Epidermal melanocyte (primary cell): ENCODE measurements around the gene BORCS5.

Experiments used
- DNase-seq: peaks from one replicate; pipeline ENCODE4 v3.0.0; 2011; ENCODE audit warnings: low spot score; ENCODE audit not compliant: insufficient read length

BORCS5 gene

DNA sequence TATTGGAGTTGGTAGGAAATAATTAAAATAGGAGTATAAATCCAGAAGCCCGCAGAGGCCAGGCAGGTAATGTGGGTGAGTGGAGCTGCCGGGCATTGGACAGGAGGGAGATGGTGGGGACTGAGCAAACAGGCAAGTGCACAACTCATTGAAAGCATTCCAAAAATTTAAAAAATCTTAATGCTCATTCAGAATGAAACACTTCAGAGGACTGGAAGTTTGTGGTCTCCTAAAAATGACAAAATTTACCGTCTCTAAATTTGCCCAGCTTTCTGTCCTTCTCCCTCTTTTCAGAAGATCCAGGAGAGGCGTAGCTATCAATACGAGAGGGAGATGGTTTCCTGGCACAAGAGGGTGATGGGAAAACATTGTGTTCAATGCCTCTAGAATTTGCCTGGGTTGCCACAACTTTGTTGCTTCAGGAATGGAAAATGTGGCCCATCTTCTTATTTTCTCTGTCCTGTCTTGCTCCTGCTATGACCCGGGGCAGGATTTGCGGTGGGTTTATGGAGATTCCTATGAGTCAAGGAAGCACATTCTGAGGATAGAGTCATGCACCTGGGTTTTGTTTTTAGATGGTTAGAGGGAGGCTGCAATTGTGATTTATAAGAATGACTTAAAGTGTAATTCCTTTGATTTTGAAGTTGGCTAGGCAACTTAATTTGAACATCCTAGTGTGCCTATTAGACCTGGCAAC, 72.2 kb downstream of the BORCS5 start:
- no peak for DNase-seq

DNA sequence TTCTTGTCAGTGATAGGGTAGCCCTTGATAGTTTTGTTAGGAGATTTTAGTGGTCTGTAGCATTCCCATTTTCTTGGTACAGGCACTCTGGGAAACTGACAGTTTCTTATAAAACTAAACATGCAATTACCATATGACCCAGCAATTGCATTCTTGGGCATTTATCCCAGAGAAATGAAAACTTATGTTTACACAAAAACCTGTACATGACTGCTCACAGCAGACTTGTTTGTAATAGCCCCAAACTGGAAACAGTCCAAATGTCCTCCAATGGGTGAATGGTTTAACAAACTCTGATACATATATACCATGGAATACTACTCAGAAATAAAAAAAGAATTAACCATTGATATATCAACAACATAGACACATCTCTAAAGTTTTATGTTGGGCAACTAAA, 75.5 kb downstream of the BORCS5 start:
- no peak for DNase-seq

DNA sequence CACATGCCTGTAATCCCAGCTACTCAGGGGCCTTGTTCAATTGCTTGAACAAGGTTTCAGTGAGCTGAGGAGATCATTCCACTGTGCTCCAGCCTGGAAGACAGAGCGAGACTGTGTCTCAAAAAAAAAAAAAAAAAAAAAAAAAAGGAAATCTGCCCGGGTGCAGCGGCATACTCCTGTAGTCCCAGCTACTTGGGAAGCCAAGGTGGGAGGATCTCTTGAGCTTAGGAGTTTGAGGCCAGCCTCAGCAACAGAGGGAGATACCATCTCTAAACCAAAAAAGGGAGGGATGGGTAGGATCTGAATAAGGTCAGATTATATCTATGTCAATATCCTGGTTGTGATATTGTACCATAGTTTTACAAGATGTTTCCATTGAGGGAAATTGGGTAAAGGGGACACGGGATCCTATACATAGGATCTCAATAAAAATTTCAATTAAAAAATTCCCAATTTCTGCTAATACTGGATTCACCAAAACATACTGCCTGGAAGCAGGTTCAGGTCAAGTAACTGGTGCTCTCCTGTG, 76.4 kb downstream of the BORCS5 start:
- no peak for DNase-seq

DNA sequence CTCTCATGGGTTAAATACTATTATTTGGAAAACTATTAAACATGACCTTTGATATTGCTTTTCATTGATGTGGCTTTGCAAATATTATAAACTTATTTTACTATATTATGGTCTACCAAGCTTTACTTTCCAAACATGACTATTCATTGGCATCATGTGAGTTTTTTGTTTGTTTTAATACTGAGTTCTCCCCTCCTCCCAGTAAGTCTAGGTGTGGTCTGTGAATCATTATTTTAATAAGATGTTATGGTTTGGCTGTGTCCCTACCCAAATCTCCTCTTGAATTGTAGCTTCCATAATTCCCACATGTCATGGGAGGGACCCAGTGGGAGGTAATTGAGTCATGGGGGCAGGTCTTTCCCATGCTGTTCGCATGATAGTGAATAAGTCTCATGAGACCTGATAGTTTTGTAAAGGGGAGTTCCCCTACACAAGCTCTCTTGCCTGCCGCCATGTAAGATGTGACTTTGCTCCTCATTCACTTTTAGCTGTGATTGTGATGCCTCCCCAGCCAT, 80.0 kb downstream of the BORCS5 start:
- DNase-seq, result no peak

DNA sequence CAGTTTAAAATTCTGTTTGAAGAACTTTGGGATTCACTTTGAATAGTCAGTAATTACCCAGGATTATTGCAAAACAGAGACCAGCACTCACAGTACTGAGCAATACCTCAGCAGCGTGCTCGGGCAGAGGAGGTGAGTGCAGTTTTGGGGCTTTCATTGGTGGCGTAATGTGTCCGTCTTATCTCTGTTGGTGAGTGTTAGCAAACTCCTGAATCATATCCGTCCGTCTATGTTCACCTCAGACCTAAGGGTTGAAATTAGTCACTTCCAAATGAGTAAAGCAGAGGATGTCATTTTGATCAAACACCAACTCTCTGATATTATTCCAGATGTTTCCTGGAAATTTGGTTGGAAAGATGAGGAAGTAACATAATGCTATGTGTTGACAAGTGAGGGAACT, 82.8 kb downstream of the BORCS5 start:
- no peak for DNase-seq

DNA sequence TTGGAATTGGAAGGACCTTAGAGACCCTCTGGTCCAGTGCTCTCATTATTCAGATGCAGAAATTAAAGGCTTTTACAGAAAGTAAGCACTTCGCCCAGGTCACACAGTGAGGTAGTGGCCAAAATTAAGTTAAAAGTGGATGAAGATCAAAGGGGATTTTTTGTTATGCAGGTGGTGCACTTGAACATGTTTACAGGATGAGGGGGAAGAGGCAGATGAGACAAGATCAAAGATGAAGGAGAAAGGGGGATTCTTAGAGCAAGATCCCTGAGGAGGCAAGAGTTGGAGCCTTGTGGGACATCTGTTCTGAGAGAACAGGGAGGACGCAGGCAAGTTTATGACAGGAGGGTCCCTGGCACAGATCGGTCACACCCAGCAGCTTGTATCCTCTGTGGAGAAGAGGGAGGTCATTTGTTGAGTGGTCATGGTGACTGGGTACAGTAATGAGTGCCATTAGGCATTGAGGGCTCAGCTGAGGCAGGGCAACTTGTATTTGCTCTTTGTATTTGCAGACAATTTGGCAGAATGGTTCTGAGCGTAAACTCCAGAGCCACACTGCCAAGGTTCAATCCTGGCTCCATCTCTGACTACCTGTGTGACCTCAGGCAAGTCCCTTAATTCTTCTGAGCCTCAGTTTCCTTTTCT, 84.0 kb downstream of the BORCS5 start:
- DNase-seq, result no peak

DNA sequence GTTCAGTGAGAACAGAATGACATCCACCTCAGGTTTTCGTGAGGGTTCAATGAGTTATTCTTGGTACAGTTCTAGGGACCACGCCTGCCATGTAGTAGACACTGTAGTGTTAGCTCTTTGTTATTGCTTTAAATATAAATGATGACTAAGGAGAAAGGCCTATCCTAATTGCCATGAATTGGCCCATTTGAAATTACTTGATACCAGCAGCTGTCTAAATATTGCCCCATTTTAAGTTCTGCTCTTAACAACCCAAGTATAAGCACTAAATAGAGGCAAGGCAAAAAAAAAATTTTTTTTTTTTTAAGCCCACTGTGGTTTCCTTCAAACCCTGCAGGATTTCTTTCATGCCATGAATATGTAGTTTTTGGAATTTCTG, 84.5 kb downstream of the BORCS5 start:
- no peak for DNase-seq

DNA sequence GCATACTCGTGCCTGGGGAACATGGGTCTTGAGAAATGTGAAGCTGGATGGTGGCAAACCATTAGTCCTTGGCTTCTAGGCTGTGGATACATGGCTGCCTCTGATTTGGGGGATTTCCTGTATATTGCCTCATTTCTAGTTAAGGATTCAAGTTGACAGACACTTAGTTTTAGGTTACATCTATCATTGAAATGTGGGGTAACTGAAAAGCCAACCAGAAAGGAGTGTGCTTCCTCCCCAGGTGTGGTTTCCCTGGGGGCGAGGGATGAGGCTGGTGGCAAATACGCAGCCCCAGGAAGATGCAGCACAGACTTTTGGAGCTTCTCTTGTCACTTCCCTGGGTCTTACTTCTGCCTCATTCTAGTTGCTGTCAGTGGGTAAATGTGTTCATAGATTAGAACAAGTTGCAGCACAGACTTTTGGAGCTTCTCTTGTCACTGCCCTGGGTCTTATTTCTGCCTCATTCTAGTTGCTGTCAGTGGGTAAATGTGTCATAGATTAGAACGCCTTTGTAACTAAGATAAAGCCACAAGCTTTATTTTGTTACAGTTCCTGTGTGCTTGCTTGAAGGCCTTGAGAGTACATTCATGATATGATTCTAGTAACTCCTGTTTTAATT, 85.1 kb downstream of the BORCS5 start:
- DNase-seq, result no peak

DNA sequence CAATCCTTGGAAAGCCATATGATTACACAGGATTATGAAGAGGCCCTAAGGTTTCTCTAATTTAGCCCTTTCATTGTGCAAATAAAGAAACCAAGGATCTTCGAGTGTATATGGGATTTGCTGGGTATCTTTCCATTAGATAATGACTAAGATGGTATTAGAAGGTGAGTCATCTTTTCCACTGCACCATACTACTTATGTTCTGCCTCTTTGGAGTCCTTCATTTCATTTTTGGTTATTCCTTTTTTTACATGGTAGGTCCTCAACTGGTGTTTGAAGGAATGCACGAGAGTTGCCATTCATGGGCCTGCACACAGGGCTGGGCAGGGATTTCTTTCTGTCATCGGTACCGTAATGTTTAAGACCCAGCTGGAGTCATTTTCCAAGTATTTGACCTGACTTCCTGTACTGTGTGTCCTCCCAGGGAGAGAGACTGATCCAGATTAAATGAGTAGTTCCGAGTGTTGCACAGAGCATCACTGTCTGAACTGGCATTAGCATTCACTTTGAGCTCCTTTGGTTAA, 85.7 kb downstream of the BORCS5 start:
- DNase-seq, result no peak

DNA sequence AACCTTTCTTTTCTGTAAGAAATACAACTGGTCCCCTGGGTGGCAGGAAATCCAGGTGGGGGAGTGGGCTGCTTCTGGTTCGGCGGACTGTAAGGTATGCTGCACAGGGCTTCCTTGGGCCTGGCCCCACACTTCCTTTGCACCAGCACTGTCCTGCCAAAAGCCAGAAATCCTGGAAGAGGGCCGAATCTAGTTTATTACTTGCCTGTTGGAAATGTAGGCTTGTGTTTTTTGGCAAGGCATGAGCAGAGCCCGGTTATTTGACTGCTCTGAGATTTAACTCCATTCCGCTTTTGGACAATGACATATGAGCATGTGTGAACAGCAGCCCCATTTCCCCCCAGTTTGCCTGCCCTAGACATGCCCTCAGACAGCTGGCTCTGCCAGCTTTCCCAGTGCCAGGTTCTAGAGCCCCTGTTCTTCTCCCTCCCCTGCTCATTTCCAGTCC, 86.6 kb downstream of the BORCS5 start:
- no peak for DNase-seq

DNA sequence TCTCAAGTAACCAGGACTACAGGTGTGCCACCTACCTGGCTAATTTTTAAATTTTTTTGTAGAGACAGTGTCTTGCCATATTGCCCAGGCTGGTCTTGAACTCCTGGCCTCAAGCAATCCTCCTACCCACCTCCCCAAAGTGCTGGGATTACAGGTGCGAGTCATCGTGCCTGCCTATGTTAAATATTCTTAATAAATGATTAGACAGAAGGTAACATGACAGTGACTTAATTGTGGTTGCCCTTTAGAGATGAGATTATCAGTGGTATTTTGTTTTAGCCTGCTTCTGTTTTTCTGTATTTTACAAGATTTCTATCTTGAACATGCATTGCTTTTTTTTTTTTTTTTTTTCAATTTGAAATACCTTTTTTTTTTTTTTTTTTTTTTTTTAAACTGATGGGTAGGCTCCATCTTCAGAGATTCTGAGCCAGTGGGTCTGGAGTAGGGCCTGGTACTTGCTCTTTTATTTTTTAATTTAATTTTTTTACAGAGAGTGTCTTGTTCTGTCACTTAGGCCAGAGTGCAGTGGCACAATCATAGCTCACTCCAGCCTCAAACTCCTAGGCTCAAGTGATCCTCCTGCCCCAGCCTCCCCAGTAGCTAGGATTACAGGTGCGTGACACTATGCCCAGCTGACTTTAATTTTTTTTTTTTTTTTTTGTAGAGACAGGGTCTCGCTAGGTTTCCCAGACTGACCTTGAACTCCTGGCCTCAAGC, 88.4 kb downstream of the BORCS5 start:
- no peak for DNase-seq

DNA sequence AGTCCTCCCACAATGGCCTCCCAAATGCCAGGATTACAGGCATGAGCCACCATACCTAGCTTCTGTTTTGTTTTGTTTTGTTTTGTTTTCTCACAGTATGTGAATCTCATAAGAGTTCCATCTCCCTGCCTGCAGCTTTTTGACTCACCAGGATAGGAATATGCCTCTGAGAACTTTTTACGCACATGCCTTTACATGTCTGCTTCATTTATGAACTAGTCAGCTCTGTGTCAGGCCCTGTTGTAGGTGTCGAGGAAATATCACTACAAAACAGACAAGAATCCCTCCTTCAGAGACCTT, 89.0 kb downstream of the BORCS5 start:
- no peak for DNase-seq

DNA sequence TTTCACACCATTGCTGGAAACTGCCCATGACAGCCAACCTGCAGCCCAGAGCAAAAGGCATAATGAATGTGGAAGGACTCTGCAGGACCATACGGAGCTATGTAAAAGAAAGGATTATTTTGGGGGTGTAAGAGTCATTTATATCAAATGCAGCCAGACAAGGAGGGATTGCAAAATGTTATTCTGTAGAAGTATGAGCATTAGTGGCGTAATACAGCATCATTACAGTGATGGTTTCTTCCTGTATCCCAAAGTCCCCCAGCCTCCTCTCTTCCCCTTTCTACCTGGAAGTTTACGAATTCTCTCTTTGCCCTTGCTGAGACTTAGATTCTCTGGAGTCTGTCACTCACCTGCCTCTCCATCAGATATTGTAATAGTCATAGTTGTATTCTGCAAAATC, 89.9 kb downstream of the BORCS5 start:
- no peak for DNase-seq

DNA sequence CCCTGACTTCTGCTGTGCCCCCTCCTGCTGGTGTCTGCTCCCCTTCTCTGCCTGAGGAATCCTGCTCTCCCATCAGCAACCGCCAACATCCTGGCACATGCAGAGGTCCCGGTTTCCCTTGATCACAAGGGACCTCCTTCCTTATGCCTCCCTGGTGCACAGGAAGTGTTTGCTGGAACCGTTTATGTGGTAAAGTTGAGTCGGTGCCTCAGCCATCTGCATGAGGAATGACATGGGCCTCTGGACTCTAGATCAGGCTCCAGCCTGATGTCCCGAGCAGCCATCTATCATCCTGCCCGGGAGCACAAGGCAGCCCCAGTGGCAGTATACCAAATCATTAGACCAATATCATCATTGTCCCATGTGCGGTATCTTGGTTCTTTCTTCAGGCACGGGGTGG, 90.4 kb downstream of the BORCS5 start:
- no peak for DNase-seq

DNA sequence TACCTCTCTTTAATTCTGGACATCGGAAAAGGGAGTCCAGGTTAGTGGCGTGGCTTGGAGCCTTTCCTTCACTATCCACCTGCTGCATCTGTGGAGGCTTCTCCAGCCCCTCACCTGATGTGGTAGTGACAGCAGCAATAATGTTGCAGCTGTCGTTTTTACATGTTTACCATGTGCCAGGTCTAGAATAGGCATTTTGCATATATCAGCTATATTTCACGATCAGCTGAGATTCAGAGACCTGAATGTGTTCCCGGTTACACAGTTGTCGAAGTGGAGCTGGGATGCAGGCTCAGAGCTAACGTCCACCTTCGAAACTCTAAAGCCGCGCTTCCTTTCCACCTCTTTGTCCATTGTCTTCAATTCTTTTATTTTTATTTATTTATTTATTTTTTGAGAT, 91.0 kb downstream of the BORCS5 start:
- DNase-seq, result no peak

DNA sequence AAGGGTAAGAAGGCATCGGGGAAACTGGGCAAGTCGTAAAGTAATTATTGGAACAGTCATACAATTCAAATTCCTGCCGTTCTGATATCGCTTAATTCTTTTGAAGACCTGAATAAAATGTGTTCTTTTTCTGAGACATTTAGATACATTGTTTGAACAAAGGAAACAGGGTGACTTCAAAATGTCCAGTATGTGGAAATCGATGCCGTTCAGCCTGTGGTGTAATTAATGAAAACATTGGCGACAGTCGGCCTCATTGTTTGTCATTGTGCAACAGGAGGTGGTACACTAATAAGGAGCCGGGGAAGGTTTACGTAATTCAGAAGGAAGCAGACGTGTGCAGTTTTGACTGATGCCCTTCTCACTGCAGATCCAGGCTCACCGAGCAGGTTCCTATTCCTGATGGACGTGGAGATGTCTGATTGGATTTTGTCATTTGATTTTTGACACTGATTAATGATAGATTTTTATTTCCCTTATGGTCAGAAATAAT, 92.7 kb downstream of the BORCS5 start:
- no peak for DNase-seq

DNA sequence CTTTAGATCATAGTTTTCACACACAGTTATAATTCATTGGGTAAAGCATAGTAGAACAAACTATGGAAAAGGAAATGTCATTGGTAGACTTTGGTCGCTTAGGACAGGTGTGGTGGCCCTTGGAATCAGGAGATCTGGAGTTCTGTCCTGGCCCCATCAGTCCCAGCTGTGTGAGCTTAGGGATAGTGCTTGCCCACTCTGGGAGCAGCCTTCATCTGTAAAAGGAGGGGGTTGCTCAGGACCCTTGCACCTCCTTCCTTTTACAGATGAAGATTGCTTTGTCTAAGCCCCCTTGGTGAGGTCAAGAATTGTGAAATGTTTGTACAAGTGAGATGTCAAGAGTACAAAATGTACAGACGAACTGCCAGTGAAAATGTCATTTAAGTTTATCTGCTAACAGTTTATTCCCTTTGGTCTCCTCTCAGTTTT, 93.2 kb downstream of the BORCS5 start:
- DNase-seq, result no peak

DNA sequence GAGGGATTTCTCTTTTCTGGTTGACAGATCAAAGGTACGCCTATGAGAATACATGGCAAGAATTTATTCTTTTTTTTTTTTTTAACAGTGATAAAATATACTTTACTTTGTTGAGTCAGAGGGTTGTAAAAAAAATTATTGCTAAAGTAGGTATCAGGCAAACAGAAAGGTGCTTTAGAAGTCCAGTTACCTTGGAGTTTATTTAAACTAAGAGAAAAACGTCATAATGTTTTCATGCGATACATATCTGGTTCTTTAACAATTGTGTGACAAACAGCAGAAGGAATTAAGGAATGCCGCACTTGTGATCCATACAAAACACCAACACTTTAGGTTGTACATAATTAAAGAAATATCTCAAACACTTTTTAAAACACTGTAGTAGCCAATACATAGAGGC, 94.2 kb downstream of the BORCS5 start:
- no peak for DNase-seq

DNA sequence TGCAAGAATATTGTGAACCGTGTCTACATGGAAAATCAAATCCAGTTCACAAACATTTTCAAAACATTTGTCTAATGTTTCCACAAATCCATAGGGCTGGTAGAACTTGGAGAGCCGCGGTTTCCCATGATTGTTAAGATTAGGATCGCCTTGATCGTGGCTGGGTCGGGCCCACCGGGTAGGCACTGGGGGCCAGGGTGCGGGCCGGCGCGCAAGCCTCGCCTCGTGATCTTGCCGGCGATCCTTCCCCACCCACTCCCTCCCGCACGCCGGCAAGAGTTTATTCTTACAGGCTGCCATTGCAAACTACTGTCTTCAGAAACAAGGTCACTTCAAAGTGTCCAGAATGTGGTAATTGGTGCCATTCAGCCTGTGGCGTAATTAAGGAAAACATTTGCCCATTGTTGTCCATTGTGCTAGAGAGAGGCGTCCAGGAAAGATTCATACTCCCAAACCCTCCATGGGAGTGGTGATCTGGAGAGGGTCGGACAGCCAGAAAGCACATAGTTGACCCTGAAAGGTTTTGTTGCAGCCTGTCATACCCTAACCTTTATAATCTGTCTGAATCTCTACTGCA, 95.5 kb downstream of the BORCS5 start:
- no peak for DNase-seq

DNA sequence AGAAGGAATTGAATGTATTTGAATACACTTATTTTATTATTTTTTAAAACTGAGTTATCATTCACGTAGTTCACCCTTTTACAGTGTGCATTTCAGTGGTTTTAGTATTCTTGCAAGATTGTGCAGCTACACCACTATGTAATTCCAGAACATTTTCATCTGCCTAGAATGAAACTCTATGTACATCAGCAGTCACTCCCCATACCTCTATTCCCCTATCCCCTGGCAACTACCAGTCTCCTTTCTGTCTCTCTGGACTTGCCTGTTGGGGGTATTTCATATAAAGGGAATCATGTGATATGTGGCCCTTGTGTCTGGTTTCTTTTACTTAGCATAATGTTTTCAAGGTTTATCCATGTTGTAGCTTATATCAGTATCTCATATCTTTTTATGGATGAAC, 96.8 kb downstream of the BORCS5 start:
- no peak for DNase-seq

DNA sequence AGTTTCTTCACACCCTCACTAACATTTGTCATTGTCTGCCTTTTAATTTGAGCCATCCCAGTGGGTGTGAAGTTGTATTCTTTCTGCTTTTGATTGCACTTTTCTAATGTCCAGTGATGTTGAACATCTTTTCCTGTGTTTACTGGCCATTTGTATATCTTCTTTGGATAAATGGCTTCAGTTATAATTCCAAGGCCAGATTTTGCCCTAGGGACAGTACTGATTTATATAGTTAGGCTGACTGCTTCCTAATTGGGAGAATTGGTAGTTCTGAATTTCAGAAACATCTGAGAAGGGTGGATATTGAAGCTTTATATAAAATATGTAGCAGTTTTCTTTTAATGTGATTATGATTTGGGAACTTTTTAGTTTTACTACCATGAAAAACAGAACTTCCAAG, 97.4 kb downstream of the BORCS5 start:
- no peak for DNase-seq
